H9 (cell line): ENCODE data around the gene CAPZA2. TPM values are rescaled to one million over a fixed set of nuclear protein-coding genes. Genes with fewer than 3 reads are reported as not detected.

Experiments
- DNase-seq: peaks from one replicate; pipeline ENCODE4 v3.0.0-alpha.2; 2017
- H2AFZ ChIP-seq: one replicate; pipeline ENCODE4 v1.6.1; 2013; ENCODE audit warnings: mild to moderate bottlenecking, low read length, control low read depth, moderate library complexity
- H2AK5ac ChIP-seq: 2 replicates; pipeline ENCODE4 v1.6.1; 2013; ENCODE audit warnings: low read length, control low read depth, mixed read lengths; ENCODE audit not compliant: insufficient read length
- H2BK120ac ChIP-seq: one replicate; pipeline ENCODE4 v1.6.1; 2013; ENCODE audit warnings: low read depth, mild to moderate bottlenecking, low read length, control low read depth, inconsistent platforms; ENCODE audit not compliant: poor library complexity, severe bottlenecking
- H2BK12ac ChIP-seq: 2 replicates; pipeline ENCODE4 v1.6.1; 2013; ENCODE audit warnings: low read length, control low read depth, mixed read lengths, low read depth; ENCODE audit not compliant: insufficient read length
- H2BK15ac ChIP-seq: 2 replicates; pipeline ENCODE4 v1.6.1; 2013; ENCODE audit warnings: low read depth, low read length, control low read depth
- H2BK20ac ChIP-seq: one replicate; pipeline ENCODE4 v1.6.1; 2013; ENCODE audit warnings: low read depth, mild to moderate bottlenecking, low read length, control low read depth, inconsistent platforms; ENCODE audit not compliant: poor library complexity, severe bottlenecking
- H2BK5ac ChIP-seq: 2 replicates; pipeline ENCODE4 v1.6.1; 2013; ENCODE audit warnings: low read length, control low read depth, mixed read lengths; ENCODE audit not compliant: insufficient read length
- H3K14ac ChIP-seq: 2 replicates; pipeline ENCODE4 v1.6.1; 2013; ENCODE audit warnings: low read length, control low read depth; ENCODE audit not compliant: insufficient read depth
- H3K18ac ChIP-seq: 2 replicates; pipeline ENCODE4 v1.6.1; 2013; ENCODE audit warnings: low read depth, mild to moderate bottlenecking, mixed read lengths, low read length, control low read depth; ENCODE audit not compliant: insufficient read length
- H3K23ac ChIP-seq: 2 replicates; pipeline ENCODE4 v1.6.1; 2013; ENCODE audit warnings: low read length, control low read depth, mixed read lengths, low read depth; ENCODE audit not compliant: insufficient read length
- H3K23me2 ChIP-seq: 2 replicates; pipeline ENCODE4 v1.6.1; 2013; ENCODE audit warnings: low read depth, mild to moderate bottlenecking, mixed read lengths, low read length, control low read depth; ENCODE audit not compliant: insufficient read length, poor library complexity, severe bottlenecking
- H3K27ac ChIP-seq: 2 replicates; pipeline ENCODE4 v1.5.1; 2013; ENCODE audit warnings: low read length, control low read depth, mixed read lengths, low read depth; ENCODE audit not compliant: insufficient read length
- H3K27me3 ChIP-seq: 2 replicates; pipeline ENCODE4 v1.6.1; 2013; ENCODE audit warnings: low read length, control low read depth, inconsistent platforms; ENCODE audit not compliant: insufficient read depth
- H3K4ac ChIP-seq: 2 replicates; pipeline ENCODE4 v1.6.1; 2013; ENCODE audit warnings: low read depth, mild to moderate bottlenecking, control low read depth, inconsistent platforms, low read length, moderate library complexity
- H3K4me1 ChIP-seq: 2 replicates; pipeline ENCODE4 v1.6.1; 2013; ENCODE audit warnings: low read length, control low read depth, inconsistent platforms; ENCODE audit not compliant: insufficient read depth
- H3K4me2 ChIP-seq: 2 replicates; pipeline ENCODE4 v1.6.1; 2013; ENCODE audit warnings: low read length, control low read depth, mixed read lengths; ENCODE audit not compliant: insufficient read length, insufficient read depth
- H3K56ac ChIP-seq: 2 replicates; pipeline ENCODE4 v1.6.1; 2013; ENCODE audit warnings: low read depth, mild to moderate bottlenecking, mixed read lengths, low read length, control low read depth; ENCODE audit not compliant: insufficient read length
- H3K79me1 ChIP-seq: 2 replicates; pipeline ENCODE4 v1.6.1; 2013; ENCODE audit warnings: low read depth, mild to moderate bottlenecking, moderate library complexity, low read length, control low read depth, inconsistent platforms; ENCODE audit not compliant: insufficient read depth, poor library complexity, severe bottlenecking
- H3K79me2 ChIP-seq: 2 replicates; pipeline ENCODE4 v1.6.1; 2013; ENCODE audit warnings: low read length, control low read depth, inconsistent platforms; ENCODE audit not compliant: insufficient read depth
- H3K9ac ChIP-seq: 2 replicates; pipeline ENCODE4 v1.6.1; 2013; ENCODE audit warnings: low read length, control low read depth, mixed read lengths; ENCODE audit not compliant: insufficient read length; ENCODE audit errors: extremely low read depth
- H3K9me3 ChIP-seq: one replicate; pipeline ENCODE4 v1.6.1; 2013; ENCODE audit warnings: low read depth, low read length, inconsistent platforms; ENCODE audit not compliant: control insufficient read depth
- H3T11ph ChIP-seq: one replicate; pipeline ENCODE4 v1.6.1; 2013; ENCODE audit warnings: mild to moderate bottlenecking, low read length, control low read depth, inconsistent platforms
- H4K20me1 ChIP-seq: one replicate; pipeline ENCODE4 v1.6.1; 2013; ENCODE audit not compliant: control insufficient read depth, insufficient read length, insufficient read depth
- H4K5ac ChIP-seq: 2 replicates; pipeline ENCODE4 v1.6.1; 2013; ENCODE audit warnings: low read depth, mild to moderate bottlenecking, mixed read lengths, low read length, control low read depth; ENCODE audit not compliant: insufficient read length
- H4K8ac ChIP-seq: replicated peaks from 2 replicates; pipeline ENCODE4 v1.6.1; 2013; ENCODE audit warnings: low read length, control low read depth, mixed read lengths, low read depth; ENCODE audit not compliant: insufficient read length
- H4K91ac ChIP-seq: 2 replicates; pipeline ENCODE4 v1.6.1; 2013; ENCODE audit warnings: low read depth, mild to moderate bottlenecking, moderate library complexity, mixed read lengths, low read length, control low read depth; ENCODE audit not compliant: insufficient read length
- H3K27ac Mint-ChIP-seq, 3 experiments: 2 replicates in 2 of 3; 3 replicates in 1 of 3; pipeline ENCODE4 v1.8.0; 2020 to 2021; ENCODE audit warnings: mixed read lengths in 3 of 3, mild to moderate bottlenecking in 1 of 3, moderate library complexity in 1 of 3
- H3K27me3 Mint-ChIP-seq: 2 replicates; pipeline ENCODE4 v1.8.0; 2021; ENCODE audit warnings: low read depth, mild to moderate bottlenecking, moderate library complexity, mixed read lengths
- H3K36me3 Mint-ChIP-seq, 3 experiments: 2 replicates in 2 of 3; 3 replicates in 1 of 3; pipeline ENCODE4 v1.8.0; 2020 to 2021; ENCODE audit warnings: low read depth in 3 of 3, mixed read lengths in 3 of 3; ENCODE audit not compliant: insufficient read depth in 1 of 3
- H3K4me1 Mint-ChIP-seq, 2 experiments: 2 replicates each; pipeline ENCODE4 v1.8.0; 2020; ENCODE audit warnings: mixed read lengths in 2 of 2
- H3K4me3 Mint-ChIP-seq, 2 experiments: 2 replicates in 1 of 2; 3 replicates in 1 of 2; pipeline ENCODE4 v1.8.0; 2020 to 2021; ENCODE audit warnings: mild to moderate bottlenecking in 2 of 2, mixed read lengths in 2 of 2, moderate library complexity in 1 of 2
- H3K9me3 Mint-ChIP-seq, 2 experiments: 2 replicates in 1 of 2; 3 replicates in 1 of 2; pipeline ENCODE4 v1.8.0; 2020; ENCODE audit warnings: mild to moderate bottlenecking in 2 of 2, mixed read lengths in 2 of 2, moderate library complexity in 1 of 2
- CTCF ChIP-seq: fragments of 200-600 bp; sonication (generic); conservative IDR thresholded peaks from 3 replicates; pipeline ENCODE4 v1.8.0; 2021; ENCODE audit warnings: antibody characterized with exemption, mild to moderate bottlenecking
- WGBS: extraction: QIAGEN DNeasy Blood & Tissue Kit; methylation state at CpG from one replicate; pipeline ENCODE4 v1.1.7; 2013; ENCODE audit warnings: missing lambda C conversion rate, low lambda C conversion rate, mixed read lengths; ENCODE audit not compliant: insufficient read length; ENCODE audit errors: extremely low coverage; 5-methylcytosine and 5-hydroxymethylcytosine counted together
- total RNA-seq: library from RNA; stranded (reverse); gene quantifications from 2 replicates; pipeline ENCODE4 v1.2.1, GENCODE V29; 2021

Gene CAPZA2
- total RNA-seq, 1 experiment from 2014 or later: 131 TPM

DNA sequence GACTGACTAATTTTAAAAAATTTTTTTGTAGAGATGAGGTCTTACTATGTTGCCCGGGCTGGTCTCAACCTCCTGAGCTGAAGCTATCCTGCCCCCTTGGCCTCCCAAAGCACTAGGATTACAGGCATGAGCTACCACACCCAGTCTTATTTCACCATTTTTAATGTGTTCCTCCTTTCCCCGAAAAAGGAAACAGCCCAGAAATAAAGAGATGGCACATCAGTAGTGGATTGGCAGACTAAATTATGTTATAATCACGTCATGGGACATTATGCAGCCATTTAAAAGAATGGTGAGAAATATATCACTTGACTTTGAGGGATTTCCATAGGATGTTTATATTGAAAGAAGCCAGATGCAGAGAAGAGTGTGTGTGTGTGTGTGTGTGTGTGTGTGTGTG, 40.5 kb downstream of the CAPZA2 start:
- H3K27ac ChIP-seq: no peak overlapping the region
- H2BK15ac ChIP-seq: no peak overlapping the region
- no peak overlapping the region for H3K56ac ChIP-seq
- no peaks in the 10 kb centered on the region for H3K27me3 ChIP-seq
- H4K20me1 ChIP-seq: no peaks in the 10 kb centered on the region
- H3K4ac ChIP-seq: no peak overlapping the region
- H3K4me1 ChIP-seq: no peaks in the 10 kb centered on the region
- H3K9ac ChIP-seq: no peak overlapping the region
- no peaks in the 10 kb centered on the region for H3K79me1 ChIP-seq
- TF ChIP-seq CTCF: no peak
- WGBS: no CpG with 5 or more reads among the region's 3 CpGs
- H4K91ac ChIP-seq: no peak overlapping the region
- Mint-ChIP-seq H3K4me1 (peaks cover 19 to 23% of the 10 kb centered on the region in 2 experiments), H3K36me3 (peaks cover 17 to 37% (median 36%) of the 10 kb centered on the region in 3 experiments), H3K4me3 (no peak overlapping the region), H3K27ac (peak overlapping the region in 1 of 3 experiments; percentile 83; a peak in 3 of 7 replicates), H3K9me3 (no peaks in the 10 kb centered on the region), H3K27me3 (no peaks in the 10 kb centered on the region)
- no peak for DNase-seq
- H4K5ac ChIP-seq: no peak overlapping the region
- no peak overlapping the region for H2AK5ac ChIP-seq
- no peak overlapping the region for H3K4me2 ChIP-seq
- no peak overlapping the region for H2AFZ ChIP-seq
- no peak overlapping the region for H2BK20ac ChIP-seq
- H2BK5ac ChIP-seq: no peak overlapping the region
- H3K9me3 ChIP-seq: no peaks in the 10 kb centered on the region
- H2BK120ac ChIP-seq: no peak overlapping the region
- H2BK12ac ChIP-seq: no peak overlapping the region
- no peak overlapping the region for H3T11ph ChIP-seq
- H3K23me2 ChIP-seq: no peaks in the 10 kb centered on the region
- H4K8ac ChIP-seq: no peak overlapping the region
- H3K14ac ChIP-seq: no peak overlapping the region
- H3K23ac ChIP-seq: no peak overlapping the region
- H3K79me2 ChIP-seq: no peaks in the 10 kb centered on the region
- no peak overlapping the region for H3K18ac ChIP-seq
